RKO (cell line): ENCODE data around the gene VAPB.

Experiments used
- DNase-seq: peaks from one replicate; pipeline ENCODE4 v3.0.0-alpha.2; 2016; ENCODE audit warnings: low spot score

The VAPB gene

DNA sequence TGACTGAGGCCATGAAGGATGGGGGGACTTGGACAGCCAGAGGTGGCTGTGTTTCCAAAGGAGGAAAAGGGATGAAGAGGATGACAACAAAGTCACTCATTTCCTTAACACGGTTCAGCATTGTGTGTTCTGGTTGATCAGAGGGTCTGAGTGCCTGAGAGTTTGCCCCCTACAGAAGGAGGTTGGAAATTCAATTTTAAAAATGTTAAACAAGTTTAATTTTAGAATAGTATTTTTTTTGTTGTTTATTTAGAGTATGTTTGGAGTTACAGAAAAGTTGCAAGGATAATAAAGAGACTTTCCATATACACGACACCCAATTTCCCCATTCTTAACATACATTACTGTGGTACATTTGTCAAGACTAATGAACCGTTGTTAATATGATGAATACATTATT is 10.3 kb upstream of the VAPB start:
- no peak for DNase-seq

- DNase-seq = no peak
Measured at GRCh38 chr20:58381627-58382026, 7.4 kb upstream of the VAPB start.

DNA sequence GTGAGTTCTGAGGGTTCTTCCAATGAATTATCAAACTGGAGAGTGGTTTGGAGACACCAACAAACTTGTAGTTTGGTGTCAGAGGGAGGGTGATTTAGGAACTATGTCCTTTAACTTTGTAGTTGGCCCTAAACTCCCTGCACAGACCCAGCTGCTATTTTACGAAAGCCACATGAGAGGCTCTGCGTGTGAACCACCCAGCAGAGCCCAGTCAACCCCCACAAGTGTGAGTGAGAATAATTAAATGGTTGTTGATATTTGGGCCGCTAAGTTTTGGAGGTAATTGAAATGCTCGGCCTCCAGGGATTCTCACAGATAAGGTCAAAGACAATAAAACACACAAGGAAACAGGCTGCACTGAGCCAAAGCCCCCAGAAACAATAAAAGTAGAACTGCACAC is 6.9 kb upstream of the VAPB start:
- no peak for DNase-seq

DNA sequence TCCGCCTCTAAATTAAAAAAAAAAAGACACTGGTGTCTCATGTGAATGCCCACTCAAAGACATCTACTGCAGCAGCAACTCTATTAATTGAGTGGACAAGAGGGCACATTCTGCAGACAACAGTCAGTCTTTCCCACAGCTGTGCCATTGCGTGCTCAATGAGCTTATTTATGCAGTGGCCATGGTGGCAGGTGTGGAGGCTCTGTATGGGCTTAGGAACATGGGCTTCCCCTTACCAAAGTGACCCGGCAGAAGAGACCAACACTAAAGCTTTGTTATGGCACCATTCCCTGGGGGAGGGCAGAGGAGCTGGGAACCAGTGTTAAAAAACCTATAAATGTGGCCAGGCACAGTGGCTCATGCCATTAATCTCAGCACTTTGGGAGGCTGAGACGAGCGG is 4.2 kb upstream of the VAPB start:
- no peak for DNase-seq

DNA sequence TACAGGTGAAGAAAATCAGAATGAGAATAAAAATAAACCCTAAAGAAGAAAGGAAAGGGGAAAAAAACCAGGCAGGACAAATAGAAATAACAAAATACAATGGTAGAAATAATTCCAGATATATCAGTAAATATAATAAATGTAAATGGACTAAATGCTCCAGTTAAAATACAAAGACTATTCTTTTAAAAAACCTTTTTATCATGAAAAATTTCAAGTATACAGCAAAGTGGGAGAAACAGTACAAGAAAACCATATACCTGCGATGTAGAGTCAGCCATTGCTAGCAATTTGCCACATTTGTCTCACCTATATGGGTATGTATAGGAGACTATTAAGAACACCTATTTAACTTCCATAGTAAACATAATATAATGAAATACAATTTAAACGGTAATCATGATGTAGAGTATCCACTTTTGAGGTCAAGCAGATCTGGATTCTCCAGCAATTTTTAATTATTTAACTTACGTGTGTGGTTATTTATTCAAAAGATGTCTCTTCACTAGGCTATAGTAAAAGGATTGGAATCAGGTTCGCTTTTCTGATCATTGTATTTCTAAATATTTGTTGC is 914 bp upstream of the VAPB start:
- no peak for DNase-seq

DNA sequence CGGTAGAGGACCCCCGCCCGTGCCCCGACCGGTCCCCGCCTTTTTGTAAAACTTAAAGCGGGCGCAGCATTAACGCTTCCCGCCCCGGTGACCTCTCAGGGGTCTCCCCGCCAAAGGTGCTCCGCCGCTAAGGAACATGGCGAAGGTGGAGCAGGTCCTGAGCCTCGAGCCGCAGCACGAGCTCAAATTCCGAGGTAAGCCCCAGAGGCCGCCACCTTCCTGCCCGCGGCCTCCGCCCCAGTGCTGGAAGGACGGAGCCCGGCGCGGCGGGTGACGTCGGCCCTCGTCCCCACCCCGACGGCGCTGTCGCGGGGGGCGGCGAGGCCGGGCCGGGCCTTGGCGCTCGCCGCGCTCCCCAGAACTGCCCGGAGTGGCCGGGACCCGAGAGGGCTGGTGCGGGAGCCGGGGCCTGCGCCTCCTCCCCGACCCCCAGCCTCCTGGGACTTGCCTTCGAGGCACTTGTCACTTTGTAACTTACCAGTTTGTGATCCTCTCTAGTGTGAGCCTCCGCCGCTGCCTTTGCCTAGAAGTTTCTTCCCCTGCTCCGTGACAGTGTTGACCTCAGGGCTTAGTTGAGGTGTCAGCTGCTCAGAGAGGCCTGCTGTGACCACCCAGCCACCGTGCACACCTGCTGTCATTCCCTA is 417 bp downstream of the VAPB start:
- DNase-seq = peak; percentile 50

DNA sequence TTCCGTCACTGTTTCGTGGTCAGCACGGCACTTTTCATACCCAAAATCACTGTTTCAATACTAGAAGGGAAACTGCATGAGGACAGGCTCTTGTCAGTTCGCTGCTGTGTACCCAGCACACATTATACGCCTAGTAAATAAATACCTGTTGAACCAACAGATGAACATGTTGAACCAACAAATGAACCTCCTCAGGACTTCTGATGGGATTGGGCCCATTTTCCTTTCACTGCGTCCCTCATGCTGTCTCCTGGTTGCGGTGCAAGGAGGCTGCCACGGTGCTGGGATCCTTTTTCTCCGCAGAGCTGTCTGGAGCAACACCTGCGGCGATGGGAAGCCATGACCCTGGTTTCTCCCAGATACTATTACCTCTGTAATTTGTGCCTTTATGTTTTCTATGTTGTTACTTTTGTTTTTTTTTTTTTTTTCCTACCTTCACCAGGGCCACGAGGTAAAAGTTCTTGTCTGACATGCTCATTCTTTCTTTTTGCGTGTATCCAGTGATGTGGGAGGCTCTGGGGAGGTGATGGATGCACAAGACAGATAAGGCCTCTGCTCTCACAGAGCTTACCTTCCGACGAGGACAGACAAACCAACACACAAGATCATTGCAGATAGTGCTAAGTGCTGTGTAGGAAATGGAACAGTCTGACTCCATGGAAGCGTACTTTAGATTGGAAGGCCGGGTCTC is 1.1 kb downstream of the VAPB start:
- no peak for DNase-seq

GRCh38 chr20:58390659-58391035 is 1.6 kb downstream of the VAPB start:
- no peak for DNase-seq

- DNase-seq = no peak
Measured at GRCh38 chr20:58392286-58392685, 3.3 kb downstream of the VAPB start.

DNA sequence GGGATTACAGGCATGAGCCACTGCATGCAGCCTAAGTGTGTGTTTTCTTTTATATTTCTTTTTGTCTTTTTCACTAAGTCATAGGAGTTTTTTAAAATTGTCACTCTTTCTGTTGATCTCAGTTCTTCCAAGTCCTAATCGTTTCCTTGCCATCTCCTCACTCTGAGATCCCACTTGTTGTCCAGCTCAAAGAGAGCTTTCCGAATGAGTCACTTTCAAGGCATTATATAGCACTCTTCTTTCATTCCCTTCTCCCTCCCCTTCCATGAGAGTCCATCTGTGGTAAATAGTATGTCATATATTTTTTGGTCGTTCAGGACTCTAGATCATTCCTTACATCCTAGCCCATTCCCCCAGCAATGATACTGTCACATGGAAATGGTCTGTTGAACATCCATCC is 4.3 kb downstream of the VAPB start:
- no peak for DNase-seq

GRCh38 chr20:58394801-58395200 is 5.8 kb downstream of the VAPB start:
- DNase-seq = no peak

DNA sequence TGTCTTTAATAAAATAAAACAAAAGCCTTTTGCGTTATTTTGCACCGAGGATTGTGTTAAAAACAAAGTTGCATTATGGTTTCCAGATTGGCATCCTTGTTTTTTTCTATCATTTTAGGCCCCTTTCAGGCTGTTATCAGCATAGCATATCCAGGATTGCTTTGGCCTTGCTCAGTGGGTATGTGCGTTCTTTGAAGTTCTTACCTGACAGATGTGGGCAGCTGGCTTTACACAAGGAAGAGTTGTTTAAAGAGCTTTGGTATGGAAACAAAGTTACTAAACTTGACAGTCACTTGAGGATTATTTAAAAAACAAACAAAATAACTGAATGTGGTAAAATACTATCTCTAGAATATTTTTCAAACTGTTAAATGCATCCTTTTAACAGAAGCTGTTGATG is 6.6 kb downstream of the VAPB start:
- DNase-seq = no peak

DNA sequence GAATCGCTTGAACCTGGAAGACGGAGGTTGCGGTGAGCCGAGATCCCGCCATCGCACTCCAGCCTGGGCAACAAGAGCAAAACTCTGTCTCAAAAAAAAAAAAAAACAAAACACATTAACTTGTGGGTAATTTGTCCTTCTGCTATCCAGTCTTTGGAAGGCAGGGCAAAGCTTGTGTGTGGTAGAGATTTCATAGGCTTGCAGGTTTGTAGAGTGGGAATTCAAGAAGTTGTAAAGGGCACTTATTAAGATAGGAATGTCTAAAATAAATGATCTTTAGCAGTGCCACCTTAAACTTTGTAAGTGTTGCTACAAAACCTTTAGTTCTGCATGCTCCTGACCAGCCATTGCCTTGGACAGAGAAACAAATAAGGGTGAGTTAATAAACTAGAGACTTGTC is 8.4 kb downstream of the VAPB start:
- no peak for DNase-seq

GRCh38 chr20:58398254-58398653 is 9.2 kb downstream of the VAPB start:
- no peak for DNase-seq

DNA sequence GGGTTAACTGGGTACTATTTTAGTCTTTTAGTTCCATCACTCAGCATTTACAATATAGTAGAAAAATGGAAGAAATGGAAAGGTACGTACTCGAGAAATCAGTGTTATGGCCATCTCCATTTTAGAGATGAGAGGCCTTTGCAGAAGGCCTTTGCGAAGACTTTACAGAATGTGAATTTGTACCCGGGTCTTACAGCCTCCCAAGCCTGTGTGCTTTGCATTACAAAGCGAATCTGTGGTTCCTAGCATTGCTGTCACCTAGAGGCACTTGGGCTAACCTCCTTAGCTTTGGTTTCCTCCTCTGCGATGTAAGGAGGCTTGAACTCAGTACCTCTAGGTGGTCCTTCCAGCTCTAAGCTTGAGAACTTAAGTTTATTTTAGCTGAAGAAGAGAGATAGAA is 10.9 kb downstream of the VAPB start:
- DNase-seq = no peak

- no peak for DNase-seq
Measured at GRCh38 chr20:58401162-58401561, 12.1 kb downstream of the VAPB start.

DNA sequence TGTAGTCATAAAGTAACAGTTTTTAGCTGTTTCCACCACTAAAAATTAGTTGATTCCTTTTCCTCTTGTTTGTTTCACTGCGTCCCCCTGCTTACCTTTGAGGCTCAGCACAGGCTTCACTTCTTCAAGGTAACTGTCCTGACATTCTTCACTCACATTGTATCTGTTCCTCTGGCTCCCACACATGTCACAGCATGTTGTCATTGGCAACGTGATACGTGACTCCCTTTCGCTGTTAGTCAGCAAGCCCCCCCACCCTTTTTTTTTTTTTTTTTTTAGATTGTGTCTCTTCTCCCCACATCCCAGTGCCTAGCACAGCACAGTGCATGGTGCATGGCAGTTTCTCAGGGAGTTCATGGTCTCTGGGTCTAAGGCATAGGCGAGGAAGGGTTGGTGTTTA is 13.3 kb downstream of the VAPB start:
- no peak for DNase-seq

DNA sequence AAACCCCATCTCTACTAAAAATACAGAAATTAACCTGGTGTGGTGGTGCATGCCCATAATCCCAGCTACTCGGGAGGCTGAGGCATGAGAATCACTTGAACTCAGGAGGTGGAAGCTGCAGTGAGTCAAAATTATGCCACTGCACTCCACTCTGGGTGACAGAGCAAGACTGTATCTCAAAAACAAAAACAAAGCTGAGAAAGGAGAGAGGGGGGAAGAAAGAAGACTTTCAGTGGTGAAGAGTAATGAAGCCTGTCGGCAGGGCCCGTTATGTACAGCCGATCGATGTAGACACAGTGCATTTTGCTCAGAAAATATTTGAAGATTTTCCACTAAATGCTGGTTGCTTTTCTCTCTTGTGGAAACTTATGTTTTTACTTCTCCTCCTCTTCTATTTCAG is 13.8 kb downstream of the VAPB start:
- DNase-seq = no peak

DNA sequence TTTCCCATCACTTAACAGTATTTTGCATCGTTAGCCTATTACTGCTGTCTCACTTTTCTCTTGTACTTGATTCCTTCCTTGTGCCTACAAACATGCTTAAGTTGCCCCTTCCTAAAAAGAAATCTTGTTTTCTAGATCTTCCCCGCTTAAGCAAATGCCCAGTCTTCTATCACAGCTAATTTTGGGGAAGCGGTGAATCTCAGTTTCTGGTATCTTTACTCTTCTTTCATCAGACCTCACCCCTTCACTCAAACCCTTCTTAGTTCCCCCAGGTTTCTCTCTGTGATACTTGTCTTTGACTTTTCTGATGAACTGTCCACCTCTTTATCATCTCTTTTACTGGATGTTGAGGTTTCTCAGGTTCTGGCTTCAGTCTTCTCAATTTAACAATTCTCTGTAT is 14.2 kb downstream of the VAPB start:
- DNase-seq = no peak

DNA sequence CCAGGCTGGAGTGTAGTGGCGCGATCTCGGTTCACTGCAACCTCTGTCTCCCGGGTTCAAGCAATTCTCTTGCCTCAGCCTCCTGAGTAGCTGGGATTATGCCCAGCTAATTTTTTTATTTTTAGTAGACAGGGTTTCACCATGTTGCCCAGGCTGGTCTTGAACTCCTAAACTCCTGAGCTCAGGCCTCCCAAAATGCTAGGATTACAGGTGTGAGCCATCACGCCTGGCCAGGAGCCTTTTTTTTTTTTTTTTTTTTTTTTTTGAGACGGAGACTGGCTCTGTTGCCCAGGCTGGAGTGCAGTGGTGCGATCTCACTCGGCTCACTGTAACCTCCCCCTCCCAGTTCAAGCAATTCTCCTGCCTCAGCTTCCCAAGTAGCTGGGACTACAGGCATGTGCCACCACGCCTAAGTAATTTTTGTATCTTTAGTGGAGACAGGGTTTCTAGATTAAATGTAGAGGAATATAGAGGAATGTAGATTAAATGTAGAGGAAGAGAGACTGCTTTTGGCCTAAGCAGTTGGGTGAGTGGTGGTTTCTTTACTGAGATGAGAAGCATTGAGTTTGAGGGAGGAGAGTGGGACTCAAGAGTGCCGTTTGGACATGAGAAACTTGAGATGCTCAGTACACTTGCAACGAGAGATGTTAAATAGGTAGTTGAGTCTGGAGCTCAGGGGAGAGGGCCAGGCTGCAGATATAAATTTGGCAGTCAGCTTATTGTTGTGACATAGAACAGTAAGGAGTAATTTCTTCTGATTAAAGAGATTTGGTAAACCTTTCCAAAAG is 16.7 kb downstream of the VAPB start:
- DNase-seq = no peak

- peak; percentile 19 for DNase-seq
Measured at GRCh38 chr20:58406422-58407001, 17.5 kb downstream of the VAPB start.

GRCh38 chr20:58407201-58407873 is 18.3 kb downstream of the VAPB start:
- no peak for DNase-seq
